Measurements from ENCODE around the gene PXDN. TPM values are rescaled to one million over a fixed set of nuclear protein-coding genes. Genes with fewer than 3 reads are reported as not detected.

The PXDN gene
- total and polyA plus RNA-seq, 2 of the 13 experiments (the other 11 are each of a cell fraction or from before 2014, with no cell fraction given), result not detected

- Histone ChIP-seq H3K27ac (ENCODE audit: extremely low read length, insufficient read depth, low read length) (no peak overlapping the region), H3K27me3 (ENCODE audit: control insufficient read depth in 1 of 2, insufficient read depth in 2 of 2, low read length in 2 of 2) (peaks cover 4 to 73% of the 10 kb centered on the region in 2 experiments; a peak in 4 of 5 replicates), H4K20me1 (ENCODE audit: insufficient read depth, low read length) (no peaks in the 10 kb centered on the region), H3K36me3 (replicated peaks in 1 of 2; ENCODE audit: control insufficient read depth in 1 of 2, insufficient read depth in 2 of 2, low read length in 2 of 2) (no peaks in the 10 kb centered on the region), H2AFZ (ENCODE audit: low read length) (no peak overlapping the region), H3K9me3 (ENCODE audit: low read length) (no peaks in the 10 kb centered on the region), H3K4me3 (replicated peaks in 1 of 3; ENCODE audit: insufficient read depth in 1 of 3, low read depth in 2 of 3, low read length in 3 of 3) (no peak overlapping the region), H3K79me2 (ENCODE audit: insufficient read depth, low read length) (no peaks in the 10 kb centered on the region), H3K9ac (ENCODE audit: insufficient read depth, low read depth, low read length) (no peak overlapping the region), H3K4me2 (ENCODE audit: low read depth, low read length) (no peak overlapping the region), H3K4me1 (ENCODE audit: insufficient read depth, low read length) (no peaks in the 10 kb centered on the region)
- intact Hi-C loops (cut with micrococcal nuclease; ENCODE audit: unreplicated experiment), result no loop called here
- ChIA-PET POLR2A (no interaction called here), CTCF (ENCODE audit: low intra/inter-chr PET ratio, low total read pairs) (no interaction called here)
- WGBS (ENCODE audit: low lambda C conversion rate), result 2% methylated on average over 10 of the region's 10 CpGs
- BruUV-seq (replicated peaks), result no TSS peak
- no peak for FAIRE-seq
- TF ChIP-seq, protein P1, sequence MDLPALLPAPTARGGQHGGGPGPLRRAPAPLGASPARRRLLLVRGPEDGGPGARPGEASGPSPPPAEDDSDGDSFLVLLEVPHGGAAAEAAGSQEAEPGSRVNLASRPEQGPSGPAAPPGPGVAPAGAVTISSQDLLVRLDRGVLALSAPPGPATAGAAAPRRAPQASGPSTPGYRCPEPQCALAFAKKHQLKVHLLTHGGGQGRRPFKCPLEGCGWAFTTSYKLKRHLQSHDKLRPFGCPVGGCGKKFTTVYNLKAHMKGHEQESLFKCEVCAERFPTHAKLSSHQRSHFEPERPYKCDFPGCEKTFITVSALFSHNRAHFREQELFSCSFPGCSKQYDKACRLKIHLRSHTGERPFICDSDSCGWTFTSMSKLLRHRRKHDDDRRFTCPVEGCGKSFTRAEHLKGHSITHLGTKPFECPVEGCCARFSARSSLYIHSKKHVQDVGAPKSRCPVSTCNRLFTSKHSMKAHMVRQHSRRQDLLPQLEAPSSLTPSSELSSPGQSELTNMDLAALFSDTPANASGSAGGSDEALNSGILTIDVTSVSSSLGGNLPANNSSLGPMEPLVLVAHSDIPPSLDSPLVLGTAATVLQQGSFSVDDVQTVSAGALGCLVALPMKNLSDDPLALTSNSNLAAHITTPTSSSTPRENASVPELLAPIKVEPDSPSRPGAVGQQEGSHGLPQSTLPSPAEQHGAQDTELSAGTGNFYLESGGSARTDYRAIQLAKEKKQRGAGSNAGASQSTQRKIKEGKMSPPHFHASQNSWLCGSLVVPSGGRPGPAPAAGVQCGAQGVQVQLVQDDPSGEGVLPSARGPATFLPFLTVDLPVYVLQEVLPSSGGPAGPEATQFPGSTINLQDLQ (CRISPR knock-in tag; IDR thresholded peaks at IDR 0.05), result no peak
- no peak for TF ChIP-seq PAX8 (CRISPR knock-in tag; IDR thresholded peaks at IDR 0.05; ENCODE audit: borderline replicate concordance)
- DNase-seq (ENCODE audit: low spot score), result no peak
- ATAC-seq, result no peak
- in situ Hi-C loops (cut with HindIII; ENCODE audit: extremely low pct_ligation_motif_present, low pct_unique_long_range_greater_than_20kb), result no loop called here
Measured at GRCh38 chr2:1787755-1788477, 43.6 kb upstream of the PXDN start.

DNA sequence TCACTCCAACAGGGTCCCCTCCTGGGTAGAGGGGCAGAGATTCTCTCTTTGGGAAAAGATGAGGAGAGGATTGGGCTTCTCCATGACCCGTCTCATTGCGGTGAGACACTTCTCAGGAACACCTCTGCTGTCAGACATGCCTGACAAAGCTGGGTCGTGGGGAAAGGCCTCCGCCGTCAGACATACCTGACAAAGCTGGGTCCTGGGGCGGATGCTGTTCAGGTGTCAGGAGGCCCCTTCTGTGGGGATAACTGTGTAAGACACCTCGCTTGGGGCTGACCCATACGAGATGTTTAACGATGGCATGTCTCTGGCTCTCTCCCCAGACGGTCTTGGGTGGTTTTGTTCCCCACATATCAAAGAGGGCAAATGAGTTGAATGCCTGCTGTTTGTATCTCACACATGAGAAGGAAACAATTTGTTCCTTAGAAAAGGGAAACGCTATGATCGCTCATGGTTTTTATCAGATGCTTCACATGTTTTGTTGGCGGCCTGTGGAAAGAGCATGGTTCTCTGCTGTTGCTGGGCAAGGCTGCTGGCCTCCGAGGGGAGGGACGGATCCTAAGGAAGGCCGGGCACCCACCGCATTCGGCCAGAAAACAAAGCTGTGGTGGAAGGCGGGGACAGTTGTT is 40.8 kb upstream of the PXDN start:
- no peak overlapping the region for H3K27ac ChIP-seq (ENCODE audit: extremely low read length, insufficient read depth, low read length)
- ChIA-PET CTCF (ENCODE audit: low intra/inter-chr PET ratio, low total read pairs) (no interaction called here), POLR2A (no interaction called here)
- 36% methylated on average over 19 of the region's 19 CpGs for WGBS (ENCODE audit: low lambda C conversion rate)
- no TSS peak for BruUV-seq (replicated peaks)
- H3K79me2 ChIP-seq (ENCODE audit: insufficient read depth, low read length), result no peaks in the 10 kb centered on the region
- FAIRE-seq (no peak), ATAC-seq (no peak), DNase-seq (ENCODE audit: low spot score) (no peak)
- no peak overlapping the region for H3K4me3 ChIP-seq (replicated peaks in 1 of 3; ENCODE audit: insufficient read depth in 1 of 3, low read depth in 2 of 3, low read length in 3 of 3)
- TF ChIP-seq ZNF501 (CRISPR knock-in tag; IDR thresholded peaks at IDR 0.05) (no peak), FOXM1 (CRISPR knock-in tag; IDR thresholded peaks at IDR 0.05) (no peak), HOXD1 (CRISPR knock-in tag; IDR thresholded peaks at IDR 0.05) (no peak)
- TF ChIP-seq, protein P2, sequence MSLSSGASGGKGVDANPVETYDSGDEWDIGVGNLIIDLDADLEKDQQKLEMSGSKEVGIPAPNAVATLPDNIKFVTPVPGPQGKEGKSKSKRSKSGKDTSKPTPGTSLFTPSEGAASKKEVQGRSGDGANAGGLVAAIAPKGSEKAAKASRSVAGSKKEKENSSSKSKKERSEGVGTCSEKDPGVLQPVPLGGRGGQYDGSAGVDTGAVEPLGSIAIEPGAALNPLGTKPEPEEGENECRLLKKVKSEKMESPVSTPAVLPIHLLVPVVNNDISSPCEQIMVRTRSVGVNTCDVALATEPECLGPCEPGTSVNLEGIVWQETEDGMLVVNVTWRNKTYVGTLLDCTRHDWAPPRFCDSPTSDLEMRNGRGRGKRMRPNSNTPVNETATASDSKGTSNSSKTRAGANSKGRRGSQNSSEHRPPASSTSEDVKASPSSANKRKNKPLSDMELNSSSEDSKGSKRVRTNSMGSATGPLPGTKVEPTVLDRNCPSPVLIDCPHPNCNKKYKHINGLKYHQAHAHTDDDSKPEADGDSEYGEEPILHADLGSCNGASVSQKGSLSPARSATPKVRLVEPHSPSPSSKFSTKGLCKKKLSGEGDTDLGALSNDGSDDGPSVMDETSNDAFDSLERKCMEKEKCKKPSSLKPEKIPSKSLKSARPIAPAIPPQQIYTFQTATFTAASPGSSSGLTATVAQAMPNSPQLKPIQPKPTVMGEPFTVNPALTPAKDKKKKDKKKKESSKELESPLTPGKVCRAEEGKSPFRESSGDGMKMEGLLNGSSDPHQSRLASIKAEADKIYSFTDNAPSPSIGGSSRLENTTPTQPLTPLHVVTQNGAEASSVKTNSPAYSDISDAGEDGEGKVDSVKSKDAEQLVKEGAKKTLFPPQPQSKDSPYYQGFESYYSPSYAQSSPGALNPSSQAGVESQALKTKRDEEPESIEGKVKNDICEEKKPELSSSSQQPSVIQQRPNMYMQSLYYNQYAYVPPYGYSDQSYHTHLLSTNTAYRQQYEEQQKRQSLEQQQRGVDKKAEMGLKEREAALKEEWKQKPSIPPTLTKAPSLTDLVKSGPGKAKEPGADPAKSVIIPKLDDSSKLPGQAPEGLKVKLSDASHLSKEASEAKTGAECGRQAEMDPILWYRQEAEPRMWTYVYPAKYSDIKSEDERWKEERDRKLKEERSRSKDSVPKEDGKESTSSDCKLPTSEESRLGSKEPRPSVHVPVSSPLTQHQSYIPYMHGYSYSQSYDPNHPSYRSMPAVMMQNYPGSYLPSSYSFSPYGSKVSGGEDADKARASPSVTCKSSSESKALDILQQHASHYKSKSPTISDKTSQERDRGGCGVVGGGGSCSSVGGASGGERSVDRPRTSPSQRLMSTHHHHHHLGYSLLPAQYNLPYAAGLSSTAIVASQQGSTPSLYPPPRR (CRISPR knock-in tag; IDR thresholded peaks at IDR 0.05; ENCODE audit: borderline replicate concordance), result no peak
- TF ChIP-seq, protein P3, sequence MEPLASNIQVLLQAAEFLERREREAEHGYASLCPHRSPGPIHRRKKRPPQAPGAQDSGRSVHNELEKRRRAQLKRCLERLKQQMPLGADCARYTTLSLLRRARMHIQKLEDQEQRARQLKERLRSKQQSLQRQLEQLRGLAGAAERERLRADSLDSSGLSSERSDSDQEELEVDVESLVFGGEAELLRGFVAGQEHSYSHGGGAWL (CRISPR knock-in tag; IDR thresholded peaks at IDR 0.05), result no peak
- intact Hi-C loops (cut with micrococcal nuclease; ENCODE audit: unreplicated experiment) (no loop called here), in situ Hi-C loops (cut with HindIII; ENCODE audit: extremely low pct_ligation_motif_present, low pct_unique_long_range_greater_than_20kb) (no loop called here)
- no peaks in the 10 kb centered on the region for H3K9me3 ChIP-seq (ENCODE audit: low read length)
- no peak overlapping the region for H3K9ac ChIP-seq (ENCODE audit: insufficient read depth, low read depth, low read length)
- H4K20me1 ChIP-seq (ENCODE audit: insufficient read depth, low read length), result no peaks in the 10 kb centered on the region
- peaks cover 4 to 66% of the 10 kb centered on the region in 2 experiments; a peak in 4 of 5 replicates for H3K27me3 ChIP-seq (ENCODE audit: control insufficient read depth in 1 of 2, insufficient read depth in 2 of 2, low read length in 2 of 2)
- H3K4me1 ChIP-seq (ENCODE audit: insufficient read depth, low read length), result no peaks in the 10 kb centered on the region
- no peak overlapping the region for H2AFZ ChIP-seq (ENCODE audit: low read length)
- H3K4me2 ChIP-seq (ENCODE audit: low read depth, low read length), result no peak overlapping the region
- no peaks in the 10 kb centered on the region for H3K36me3 ChIP-seq (replicated peaks in 1 of 2; ENCODE audit: control insufficient read depth in 1 of 2, insufficient read depth in 2 of 2, low read length in 2 of 2)
